Activated CD8-positive, alpha-beta memory T cell treated with anti-CD3 and anti-CD28 coated beads for 24 hours (primary cell): ENCODE measurements around the gene ADGRB2.

Experiments
- DNase-seq: peaks from one replicate; pipeline ENCODE4 v3.0.0-alpha.2; 2020

Gene ADGRB2

GRCh38 chr1:31697369-31697984 lies 66.7 kb downstream of the ADGRB2 start:
- no peak for DNase-seq

- no peak for DNase-seq
These were observed 67.9 kb downstream of the ADGRB2 start for GRCh38 chr1:31696242-31696641.

GRCh38 chr1:31695327-31695726 lies 68.8 kb downstream of the ADGRB2 start:
- DNase-seq = no peak

- DNase-seq = no peak
These were observed 69.2 kb downstream of the ADGRB2 start for GRCh38 chr1:31694964-31695313.

DNA sequence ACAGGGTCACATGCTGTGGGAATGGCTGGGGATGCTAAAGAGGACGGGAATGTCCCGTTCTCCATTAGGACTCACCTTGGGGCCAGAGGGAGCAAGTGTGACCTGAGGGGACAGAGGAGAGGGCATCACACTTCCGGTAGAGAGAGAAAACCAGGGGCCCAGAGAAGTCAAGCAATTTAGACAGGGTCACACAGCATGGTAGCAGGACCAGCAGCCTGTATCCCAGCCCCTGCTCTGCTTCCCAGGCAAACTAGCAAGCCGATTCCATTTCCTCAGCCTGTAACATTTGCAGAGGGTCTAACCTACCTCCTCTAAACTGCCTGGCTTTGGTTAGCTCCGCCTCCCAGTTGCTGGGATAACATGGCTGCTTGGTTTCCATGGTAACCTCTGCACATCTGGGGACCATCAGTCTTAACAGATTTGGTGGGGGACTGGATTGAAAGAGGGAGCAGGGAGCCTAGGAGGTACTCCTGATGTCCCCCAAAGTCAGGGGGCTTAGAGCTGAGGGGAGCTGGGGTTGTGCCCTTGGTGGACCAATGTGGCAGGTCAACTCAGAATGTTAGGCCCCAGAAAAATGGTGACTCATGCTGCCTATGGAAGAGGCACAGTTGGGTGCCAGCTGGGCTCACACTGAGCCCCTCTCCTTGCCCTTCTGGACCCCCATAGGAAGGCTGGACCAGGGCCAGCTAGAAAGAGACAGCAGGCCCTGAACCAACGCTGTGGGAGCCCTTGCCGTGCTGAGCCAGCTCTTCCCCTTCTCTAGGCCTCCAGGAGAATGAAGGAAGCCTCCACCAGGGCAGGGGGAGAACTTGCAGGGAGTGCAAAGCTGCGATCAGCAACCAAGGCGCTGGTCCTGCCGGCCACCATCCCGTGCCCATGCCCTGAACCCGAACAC lies 69.8 kb downstream of the ADGRB2 start:
- no peak for DNase-seq

DNA sequence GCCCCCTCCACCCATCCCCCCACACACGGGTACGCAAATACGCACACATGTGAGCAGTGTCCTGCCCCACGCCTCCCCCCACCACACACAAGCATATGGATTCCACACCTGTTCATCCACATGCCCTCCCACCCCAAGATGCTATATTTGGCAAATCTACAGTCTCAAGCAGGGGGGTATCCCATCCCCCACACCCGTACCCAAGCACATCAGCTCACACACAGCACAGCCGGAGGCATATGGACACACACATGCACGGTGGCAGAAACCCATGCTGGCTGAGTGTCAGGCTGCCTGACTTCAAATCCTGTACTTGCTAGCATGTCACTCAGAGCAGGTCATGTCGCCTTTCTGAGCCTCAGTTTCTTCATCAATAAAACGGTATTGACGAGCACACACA lies 70.9 kb downstream of the ADGRB2 start:
- DNase-seq = no peak

GRCh38 chr1:31691951-31692350 lies 72.2 kb downstream of the ADGRB2 start:
- DNase-seq = no peak

- DNase-seq = no peak
These were observed 72.7 kb downstream of the ADGRB2 start for GRCh38 chr1:31691446-31691845.

GRCh38 chr1:31690921-31691320 lies 73.2 kb downstream of the ADGRB2 start:
- DNase-seq = no peak

DNA sequence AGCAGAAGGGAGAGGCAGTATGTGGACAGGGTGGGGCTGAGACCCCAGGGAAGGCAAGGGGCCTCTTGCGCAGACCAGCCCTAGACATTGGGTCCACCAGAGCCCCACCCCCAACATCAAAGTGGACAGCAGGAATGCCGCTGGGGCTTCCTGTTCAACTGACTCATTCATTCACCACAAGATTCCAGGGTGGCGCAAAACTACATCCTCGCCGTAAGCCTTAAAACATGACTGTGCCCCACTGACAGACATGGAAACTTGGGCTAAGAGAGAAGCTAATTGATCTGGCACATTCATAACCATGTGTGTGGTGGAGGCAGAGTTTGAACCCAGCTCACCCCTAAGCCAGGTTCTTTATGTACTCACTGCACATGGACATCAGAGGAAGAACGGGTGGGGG lies 74.3 kb downstream of the ADGRB2 start:
- DNase-seq = no peak

DNA sequence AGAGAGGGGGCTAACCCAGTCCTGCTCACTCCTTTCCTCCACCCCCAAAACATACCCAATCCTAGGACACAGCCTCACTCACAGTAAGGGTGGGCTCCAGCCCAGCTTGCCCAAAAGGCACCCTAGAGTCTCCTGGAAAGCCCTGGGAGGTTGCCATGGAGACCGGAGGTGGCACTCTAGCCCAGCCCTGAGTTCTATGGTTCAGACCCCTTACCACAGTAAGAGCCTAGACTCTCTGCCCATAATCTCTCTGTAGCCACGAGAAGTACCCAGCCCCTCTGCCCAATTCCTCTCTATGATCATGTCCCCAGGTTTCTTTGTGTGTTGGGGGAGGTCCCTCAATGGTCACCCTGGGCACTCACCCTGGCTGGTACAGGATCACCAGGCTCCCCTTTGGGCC lies 74.8 kb downstream of the ADGRB2 start:
- DNase-seq = no peak

- no peak for DNase-seq
These were observed 75.8 kb downstream of the ADGRB2 start for GRCh38 chr1:31688233-31688918.

DNA sequence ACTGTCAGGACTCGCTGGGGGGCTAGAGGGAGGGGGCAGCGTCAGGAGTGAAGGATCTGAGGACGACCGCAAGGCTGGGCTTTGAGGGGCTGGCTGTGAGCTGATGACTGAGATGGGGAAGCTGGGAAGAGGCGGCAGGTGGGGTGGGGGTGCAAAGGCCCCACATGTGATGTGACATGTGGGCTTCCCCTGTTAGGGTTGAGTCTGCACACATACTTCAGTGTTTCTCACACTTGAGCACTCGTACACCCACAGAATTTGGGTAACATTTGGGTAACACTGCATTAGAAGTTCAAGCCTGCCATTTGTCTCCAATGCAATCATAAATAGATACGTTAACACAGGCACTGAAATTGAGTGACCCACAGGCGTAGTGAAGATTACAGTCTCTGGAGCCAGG lies 76.5 kb downstream of the ADGRB2 start:
- DNase-seq = no peak

GRCh38 chr1:31685795-31686194 lies 78.3 kb downstream of the ADGRB2 start:
- DNase-seq = no peak

DNA sequence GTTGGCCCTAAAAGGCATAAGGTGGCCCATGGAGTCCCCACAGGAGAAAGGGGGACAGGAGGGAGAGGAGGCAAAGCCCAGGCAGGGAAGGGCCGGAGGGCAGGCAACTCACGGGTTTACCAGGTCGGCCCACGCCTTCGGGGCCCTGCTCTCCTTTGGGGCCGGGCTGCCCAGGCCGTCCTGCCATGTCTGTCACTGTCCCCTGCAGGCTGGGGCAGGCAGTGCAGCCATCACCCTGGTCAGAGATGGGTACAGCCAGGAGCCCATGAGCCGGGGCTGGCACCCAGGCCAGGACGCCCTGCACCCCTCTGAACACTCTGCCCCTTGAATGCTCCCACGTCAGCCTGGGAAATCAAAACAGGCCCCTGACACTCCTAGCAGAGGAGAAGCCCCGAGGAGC lies 80.1 kb downstream of the ADGRB2 start:
- DNase-seq = no peak

DNA sequence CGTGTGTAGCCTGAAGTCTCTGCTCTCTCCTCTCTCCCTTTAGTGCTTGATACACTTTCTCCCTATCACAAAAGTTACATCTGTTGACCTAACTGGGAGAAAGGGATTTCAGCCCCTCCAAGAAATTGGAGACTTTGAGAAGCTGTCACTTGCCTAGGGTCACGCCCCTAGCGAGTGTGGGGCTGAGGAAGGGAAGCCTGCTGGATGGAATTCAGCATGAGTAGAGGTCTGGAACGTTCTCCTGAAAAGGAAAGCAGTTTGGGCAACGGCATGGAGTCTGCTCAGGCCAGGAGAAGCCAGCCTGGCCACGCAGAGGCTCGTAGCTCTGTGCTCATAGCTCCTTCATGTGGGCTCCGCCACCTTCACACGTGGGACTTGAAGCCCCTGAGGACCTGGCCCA lies 82.7 kb downstream of the ADGRB2 start:
- no peak for DNase-seq

GRCh38 chr1:31679676-31680230 lies 84.4 kb downstream of the ADGRB2 start:
- no peak for DNase-seq

- DNase-seq = no peak
These were observed 85.0 kb downstream of the ADGRB2 start for GRCh38 chr1:31679091-31679490.

DNA sequence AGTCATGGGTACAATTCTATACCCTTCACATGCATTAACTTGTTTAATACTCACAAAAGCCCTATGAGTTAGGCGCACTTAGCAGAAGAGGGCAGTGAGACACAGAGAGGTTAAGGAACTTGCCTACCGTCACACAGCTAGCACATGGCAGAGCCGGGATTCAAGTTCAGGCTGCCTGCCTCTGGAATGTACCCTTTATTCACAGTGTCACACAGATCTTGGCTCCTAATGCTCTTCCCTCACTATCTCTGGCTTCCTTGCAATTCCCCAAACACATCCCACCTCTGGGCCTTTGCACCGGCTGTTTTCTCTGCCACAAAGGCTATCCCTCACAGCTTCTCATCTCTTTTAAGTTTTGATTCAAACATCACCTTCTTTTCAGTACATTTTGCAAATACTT lies 85.5 kb downstream of the ADGRB2 start:
- no peak for DNase-seq

- DNase-seq = no peak
These were observed 86.2 kb downstream of the ADGRB2 start for GRCh38 chr1:31677949-31678348.

DNA sequence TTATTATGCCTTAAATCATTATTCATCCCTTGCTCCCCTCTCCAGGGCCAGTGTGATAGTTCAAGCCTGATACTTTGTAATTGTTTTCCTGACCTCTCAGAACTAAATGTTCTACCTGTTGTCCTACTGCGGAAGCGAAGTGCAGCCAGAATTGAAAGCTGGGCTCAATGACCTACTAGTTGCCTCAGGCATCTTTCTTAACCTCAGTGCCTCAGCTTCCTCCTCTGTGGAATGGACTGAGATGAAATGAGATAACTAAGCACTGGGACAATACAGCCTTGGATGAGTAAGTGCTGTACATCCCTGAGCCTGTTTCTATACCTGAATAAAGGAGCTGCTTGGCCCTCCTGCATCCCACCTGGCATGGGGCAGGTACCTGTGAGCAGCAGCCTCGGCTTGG lies 86.7 kb downstream of the ADGRB2 start:
- no peak for DNase-seq
